ENCODE data around the gene CCDC91. TPM values are rescaled to one million over a fixed set of nuclear protein-coding genes. Genes with fewer than 3 reads are reported as not detected.

CCDC91 gene
- total and polyA plus RNA-seq, 2 of the 4 experiments (the other 2 are of a cell fraction): 8.6 to 14.7 TPM

DNA sequence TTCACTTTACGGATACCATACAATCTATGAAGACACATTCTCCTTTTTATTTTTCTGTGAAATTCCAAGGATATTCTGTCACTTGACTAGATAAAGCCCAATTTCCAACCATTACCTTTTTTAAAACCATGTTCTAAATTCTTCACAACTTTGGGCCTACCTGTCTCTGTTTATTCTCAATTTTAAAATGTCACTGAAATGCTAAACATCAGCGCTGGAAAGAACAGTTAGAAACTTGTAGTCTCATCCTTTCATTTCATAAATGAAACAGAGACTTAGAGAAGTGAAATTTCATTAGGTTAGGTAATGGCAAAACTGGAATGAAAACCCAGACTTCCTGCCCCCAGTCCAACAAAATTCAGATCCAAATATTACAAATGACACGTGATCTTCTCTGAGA, 396.2 kb downstream of the CCDC91 start:
- 50% methylated on average over 2 of the region's 3 CpGs; no CpG with 5 or more reads in 1 of the 2 experiments for WGBS, 2 experiments (ENCODE audit: extremely low coverage in 2 of 2, insufficient read length in 1 of 2)
- no peaks in the 10 kb centered on the region for H4K20me1 ChIP-seq (ENCODE audit: insufficient read depth, low read length)
- H3K9me3 ChIP-seq (ENCODE audit: control insufficient read depth, insufficient read depth, low read length): no peaks in the 10 kb centered on the region
- H2BK5ac ChIP-seq (ENCODE audit: low read depth, low read length, poor library complexity, severe bottlenecking): no peak overlapping the region
- no peak overlapping the region for H4K91ac ChIP-seq (ENCODE audit: insufficient read depth, low read depth, low read length)
- no peak overlapping the region for H2BK20ac ChIP-seq (ENCODE audit: low read depth, low read length)
- H2AFZ ChIP-seq (replicated peaks; ENCODE audit: low read length, poor library complexity): no peak overlapping the region
- no peak overlapping the region for H2BK120ac ChIP-seq (ENCODE audit: low read depth, low read length)
- H3K56ac ChIP-seq (ENCODE audit: extremely low read depth, insufficient read depth, low read length): no peak overlapping the region
- no peaks in the 10 kb centered on the region for H3K79me1 ChIP-seq (ENCODE audit: low read depth in 1 of 2, low read length in 2 of 2)
- H3K4me1 ChIP-seq (ENCODE audit: control insufficient read depth, insufficient read depth, low read length): no peaks in the 10 kb centered on the region
- ChIA-PET POLR2A (ENCODE audit: unreplicated experiment) (no interaction called here), CTCF (no interaction called here)
- no peak overlapping the region; the same call in 1 of the 2 replicates for H3K18ac ChIP-seq (ENCODE audit: low read depth, low read length)
- dilution Hi-C loops (cut with HindIII; ENCODE audit: low sequenced_read_pairs, unreplicated experiment) (no loop called here), intact Hi-C loops (cut with micrococcal nuclease) (no loop called here), in situ Hi-C loops (cut with MboI; ENCODE audit: low sequenced_read_pairs) (no loop called here)
- no peak overlapping the region for H3K4me2 ChIP-seq (ENCODE audit: low read depth, low read length)
- H3K14ac ChIP-seq (replicated peaks; ENCODE audit: low read depth, low read length): no peak overlapping the region
- H3K36me3 ChIP-seq (ENCODE audit: control insufficient read depth, insufficient read depth, low read length): no peaks in the 10 kb centered on the region
- no peak overlapping the region for H3K23ac ChIP-seq (ENCODE audit: low read depth, low read length)
- H3K4me3 ChIP-seq (ENCODE audit: insufficient read depth, low read depth, low read length): no peak overlapping the region
- no peaks in the 10 kb centered on the region for H3K27me3 ChIP-seq (ENCODE audit: control insufficient read depth, insufficient read depth, low read length)
- H2BK15ac ChIP-seq (ENCODE audit: low read depth, low read length): no peak overlapping the region
- no peak for ATAC-seq (ENCODE audit: low read depth)
- TF ChIP-seq MXI1 (IDR thresholded peaks at IDR 0.05; ENCODE audit: borderline replicate concordance, low read depth, low read length) (no peak), BHLHE40 (IDR thresholded peaks at IDR 0.05; ENCODE audit: low read depth, low read length) (no peak), RFX5 (IDR thresholded peaks at IDR 0.05; ENCODE audit: low read depth, low read length) (no peak), CHD1 (IDR thresholded peaks at IDR 0.05; ENCODE audit: low read depth, low read length) (no peak), ELK1 (IDR thresholded peaks at IDR 0.05; ENCODE audit: borderline replicate concordance, low read depth, low read length) (no peak), POLR2A (IDR thresholded peaks at IDR 0.05; ENCODE audit: low read depth, low read length) (no peak), MAFK (IDR thresholded peaks at IDR 0.05; ENCODE audit: low read depth, low read length) (no peak), MAZ (IDR thresholded peaks at IDR 0.05; ENCODE audit: borderline replicate concordance, low read depth, low read length) (no peak), FOS (IDR thresholded peaks at IDR 0.05; ENCODE audit: low read depth, low read length) (no peak), CTCF (conservative IDR thresholded peaks at IDR 0.05; ENCODE audit: low read depth, low read length) (no peak), NFE2L2 (IDR thresholded peaks at IDR 0.05; ENCODE audit: low read depth, low read length) (no peak), USF2 (IDR thresholded peaks at IDR 0.05; ENCODE audit: low read depth, low read length) (no peak), CEBPB (IDR thresholded peaks at IDR 0.05; ENCODE audit: low read depth, low read length) (no peak), RAD21 (IDR thresholded peaks at IDR 0.05; ENCODE audit: low read length) (no peak), SMC3 (IDR thresholded peaks at IDR 0.05; ENCODE audit: low read depth, low read length) (no peak), RCOR1 (IDR thresholded peaks at IDR 0.05; ENCODE audit: insufficient replicate concordance, low read length) (no peak)
- BruUV-seq (replicated peaks): no TSS peak
- no peak overlapping the region for H2AK9ac ChIP-seq (replicated peaks; ENCODE audit: low read depth, low read length, poor library complexity)
- H2AK5ac ChIP-seq (ENCODE audit: low read depth, low read length): no peak overlapping the region
- H4K8ac ChIP-seq (ENCODE audit: low read depth in 2 of 2, low read length in 2 of 2): no peak overlapping the region
- H3K4ac ChIP-seq (ENCODE audit: low read depth, low read length): no peak overlapping the region
- no peak overlapping the region for H4K5ac ChIP-seq (ENCODE audit: low read depth, low read length)
- H3K9ac ChIP-seq (ENCODE audit: low read depth, low read length): no peak overlapping the region
- no peak for DNase-seq
- no peaks in the 10 kb centered on the region for H3K9me1 ChIP-seq (ENCODE audit: insufficient read depth, low read length)
- no peak overlapping the region for H3K27ac ChIP-seq (ENCODE audit: insufficient read depth, low read length)

All from IMR-90 (cell line).